Measurements from ENCODE around the gene CDH19. TPM values are rescaled to one million over a fixed set of nuclear protein-coding genes. Genes with fewer than 3 reads are reported as not detected.

CDH19 gene
- total and polyA plus RNA-seq, 2 of the 4 experiments (the other 2 are of a cell fraction) = not detected

GRCh38 chr18:66616523-66616983, 12.7 kb upstream of the CDH19 start:
- BruUV-seq (replicated peaks) = no TSS peak
- Histone ChIP-seq H3K4ac (ENCODE audit: low read depth, low read length) (no peak overlapping the region), H4K91ac (ENCODE audit: insufficient read depth, low read depth, low read length) (no peak overlapping the region), H2BK20ac (ENCODE audit: low read depth, low read length) (no peak overlapping the region), H2BK15ac (ENCODE audit: low read depth, low read length) (no peak overlapping the region), H2AFZ (replicated peaks; ENCODE audit: low read length, poor library complexity) (no peak overlapping the region), H3K9ac (ENCODE audit: low read depth, low read length) (no peak overlapping the region), H2BK120ac (ENCODE audit: low read depth, low read length) (no peak overlapping the region), H2AK9ac (replicated peaks; ENCODE audit: low read depth, low read length, poor library complexity) (no peak overlapping the region), H4K5ac (ENCODE audit: low read depth, low read length) (no peak overlapping the region), H3K14ac (replicated peaks; ENCODE audit: low read depth, low read length) (no peak overlapping the region), H4K8ac (ENCODE audit: low read depth in 2 of 2, low read length in 2 of 2) (no peak overlapping the region), H3K9me1 (ENCODE audit: insufficient read depth, low read length) (no peaks in the 10 kb centered on the region), H3K4me2 (ENCODE audit: low read depth, low read length) (no peak overlapping the region), H3K36me3 (ENCODE audit: control insufficient read depth, insufficient read depth, low read length) (no peaks in the 10 kb centered on the region), H3K4me1 (ENCODE audit: control insufficient read depth, insufficient read depth, low read length) (no peaks in the 10 kb centered on the region), H3K27me3 (ENCODE audit: control insufficient read depth, insufficient read depth, low read length) (no peaks in the 10 kb centered on the region), H3K4me3 (ENCODE audit: insufficient read depth, low read depth, low read length) (no peak overlapping the region), H2AK5ac (ENCODE audit: low read depth, low read length) (no peak overlapping the region), H4K20me1 (ENCODE audit: insufficient read depth, low read length) (no peaks in the 10 kb centered on the region), H3K79me1 (ENCODE audit: low read depth in 1 of 2, low read length in 2 of 2) (no peaks in the 10 kb centered on the region), H3K27ac (ENCODE audit: insufficient read depth, low read length) (no peak overlapping the region), H2BK5ac (ENCODE audit: low read depth, low read length, poor library complexity, severe bottlenecking) (no peak overlapping the region), H3K18ac (ENCODE audit: low read depth, low read length) (no peak overlapping the region), H3K56ac (ENCODE audit: extremely low read depth, insufficient read depth, low read length) (no peak overlapping the region), H3K23ac (ENCODE audit: low read depth, low read length) (no peak overlapping the region), H3K9me3 (ENCODE audit: control insufficient read depth, insufficient read depth, low read length) (peaks cover 13% of the 10 kb centered on the region; the same call in 1 of the 2 replicates)
- ATAC-seq (ENCODE audit: low read depth) (no peak), DNase-seq (no peak)
- dilution Hi-C loops (cut with HindIII; ENCODE audit: low sequenced_read_pairs, unreplicated experiment) = no loop called here
- no peak for TF ChIP-seq FOS (IDR thresholded peaks at IDR 0.05; ENCODE audit: low read depth, low read length)
- CTCF ChIA-PET = no interaction called here
- in situ Hi-C loops (cut with MboI; ENCODE audit: low sequenced_read_pairs) = no loop called here
- intact Hi-C loops (cut with micrococcal nuclease) = no loop called here
- WGBS, 2 experiments (ENCODE audit: extremely low coverage in 2 of 2, insufficient read length in 1 of 2) = 20% methylated on average over 1 of the region's 4 CpGs; no CpG with 5 or more reads in 1 of the 2 experiments
- POLR2A ChIA-PET (ENCODE audit: unreplicated experiment) = no interaction called here

All from IMR-90 (cell line).